Mucosa of gallbladder (tissue), 1 donor: ENCODE data around the gene TMF1. TPM values are rescaled to one million over a fixed set of nuclear protein-coding genes. Genes with fewer than 3 reads are reported as not detected.

Experiments used
- DNase-seq: peaks from one replicate; pipeline ENCODE4 v3.0.0-alpha.2; 2020; ENCODE audit warnings: low spot score
- total RNA-seq: library from RNA; stranded (reverse); gene quantifications from one replicate; pipeline ENCODE4 v1.2.1, GENCODE V29; 2021
- donor health status: DM: no; HTN: no; CAD: no.

The TMF1 gene
- total RNA-seq, 1 donor from 2014 or later, result 38.4 TPM

DNA sequence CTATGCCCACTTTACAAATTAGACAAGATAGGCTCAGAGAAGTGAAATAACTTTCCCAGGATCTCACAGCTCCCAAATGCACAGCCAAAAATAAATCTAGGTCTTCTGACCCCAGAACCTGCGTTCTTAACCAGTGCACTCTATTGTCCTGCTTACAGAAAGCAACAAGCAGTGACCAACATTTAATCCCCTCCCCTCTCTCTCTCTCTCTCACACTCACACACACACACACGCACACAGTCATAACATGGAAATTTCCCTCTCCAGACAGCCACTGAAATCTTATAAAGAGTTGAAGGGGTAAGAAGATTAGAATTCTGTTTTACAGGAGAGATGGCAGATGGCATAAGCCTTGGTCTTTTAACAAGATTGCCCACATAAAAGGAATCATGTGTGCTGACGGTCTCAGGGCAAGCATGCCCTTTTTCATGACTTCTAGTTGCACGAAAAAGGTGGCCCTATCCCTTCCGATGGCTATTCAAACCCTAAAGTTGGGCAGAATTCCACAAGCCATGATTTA is 68.1 kb downstream of the TMF1 start:
- DNase-seq, result no peak

- no peak for DNase-seq
Measured at GRCh38 chr3:68977486-68978167, 74.5 kb downstream of the TMF1 start.

GRCh38 chr3:68974711-68975110 is 77.4 kb downstream of the TMF1 start:
- DNase-seq, result no peak

DNA sequence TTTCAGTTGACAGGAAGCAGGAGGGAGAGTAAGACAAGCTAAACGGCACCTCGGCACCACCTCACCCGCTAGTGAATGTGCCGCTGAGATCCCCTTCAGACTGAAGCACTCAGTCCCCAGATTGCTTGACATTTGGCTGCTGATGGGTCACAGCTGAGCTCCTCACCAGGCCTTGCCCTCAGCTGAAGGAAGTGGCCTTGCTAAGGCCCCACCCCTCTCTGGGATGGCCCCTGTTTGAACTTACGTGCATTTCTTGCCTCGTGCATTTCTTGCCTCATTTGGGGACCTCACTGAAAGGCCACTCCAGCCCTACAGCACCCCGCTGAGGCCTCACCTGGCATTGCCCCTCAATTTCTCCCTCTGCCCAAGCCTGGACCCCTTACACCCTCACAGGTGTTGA is 78.5 kb downstream of the TMF1 start:
- no peak for DNase-seq

DNA sequence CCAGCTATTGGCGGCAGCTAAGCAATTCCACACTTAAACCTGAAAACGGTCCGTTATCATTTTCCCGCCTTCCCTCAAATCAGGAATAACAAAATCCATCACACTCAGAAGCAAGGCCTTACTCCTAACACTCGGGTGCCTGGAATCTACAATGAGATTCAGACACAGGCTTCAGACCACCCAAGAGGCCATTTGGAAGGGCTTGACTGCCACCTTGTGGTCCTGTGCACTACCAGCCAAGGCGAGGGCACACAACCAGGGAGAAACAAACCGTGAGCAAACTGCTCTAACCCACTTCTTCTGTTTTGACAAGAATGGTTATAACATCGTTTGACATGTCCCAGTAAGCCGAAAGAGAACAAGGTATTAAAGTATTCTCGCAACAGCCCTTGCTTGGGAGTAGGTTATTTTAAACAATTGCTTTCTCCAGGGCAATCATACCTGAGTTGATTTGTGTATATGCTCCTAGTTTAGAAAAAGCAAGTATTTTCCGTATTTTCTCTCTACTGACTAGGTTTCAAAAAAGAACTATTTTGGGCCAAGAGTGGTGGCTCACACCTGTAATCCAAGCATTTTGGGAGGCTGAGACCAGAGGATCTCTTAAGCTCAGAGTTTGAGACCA is 79.7 kb downstream of the TMF1 start:
- peak; percentile 35 for DNase-seq

Other genes starting within 250 kb of the TMF1 start
- gene TAFA4, start 119.8 kb downstream of the TMF1 start, total RNA-seq, result 0.81 TPM
- 45.2 TPM for gene EOGT, start 38.6 kb downstream of the TMF1 start, total RNA-seq
- 59.1 TPM for gene UBA3, start 28.0 kb upstream of the TMF1 start, total RNA-seq
- gene ARL6IP5, start 32.6 kb upstream of the TMF1 start, total RNA-seq, result 125 TPM
- 0.63 TPM for gene LMOD3, start 70.3 kb upstream of the TMF1 start, total RNA-seq